HG03039 (cell line): Measurements from ENCODE around the gene RSPH1.

Experiments used
- ATAC-seq: cut with Tn5 transposase; IDR thresholded peaks from one replicate; pipeline ENCODE4 v1.9.1; 2021; ENCODE audit warnings: mild to moderate bottlenecking, moderate library complexity; ENCODE audit not compliant: unreplicated experiment

RSPH1 gene

DNA sequence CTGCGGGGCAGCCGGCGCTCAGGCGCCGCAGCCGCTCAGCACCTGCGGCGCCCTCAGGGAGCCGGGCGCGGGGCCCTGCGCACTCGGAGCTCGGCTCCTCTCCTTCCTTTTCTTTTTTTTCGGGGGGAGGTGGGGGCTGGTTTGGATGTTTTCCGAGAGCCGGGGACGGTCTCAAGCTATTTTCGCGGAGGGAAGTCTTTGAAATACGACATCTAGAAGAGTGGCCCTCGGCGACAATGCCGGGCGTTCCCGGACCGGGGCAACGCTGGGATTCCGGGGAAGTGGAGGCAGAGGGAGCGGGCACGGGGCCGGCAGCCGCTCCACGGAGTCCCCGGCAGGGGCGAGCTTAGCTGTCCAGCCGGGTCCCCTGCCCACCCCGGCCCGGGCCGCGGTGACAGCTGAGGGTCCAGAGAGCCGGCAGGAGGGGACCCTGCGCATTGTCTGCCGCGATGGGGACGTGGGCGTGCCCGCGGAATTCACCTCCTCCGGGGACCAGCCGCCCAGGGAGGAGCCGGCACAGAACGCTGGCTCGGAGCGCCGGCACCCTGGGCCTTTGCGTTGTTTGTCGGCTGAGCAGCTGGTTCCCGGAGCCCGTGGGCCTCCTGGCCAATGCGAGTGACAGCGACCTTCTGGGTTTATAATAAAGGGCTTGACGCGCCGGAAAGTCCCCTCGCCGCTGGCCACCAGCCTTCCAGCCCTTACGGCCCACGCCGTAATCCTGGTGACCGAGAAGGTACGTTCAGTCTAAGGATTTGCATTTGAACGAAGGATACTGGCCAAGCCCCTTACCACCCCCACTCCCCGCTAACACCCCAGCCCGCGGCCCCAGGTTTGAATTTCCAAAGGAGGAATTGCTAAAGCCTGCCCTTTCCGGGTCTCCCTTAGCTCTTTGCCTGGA is 18.2 kb upstream of the RSPH1 start:
- ATAC-seq: peak; percentile 42

DNA sequence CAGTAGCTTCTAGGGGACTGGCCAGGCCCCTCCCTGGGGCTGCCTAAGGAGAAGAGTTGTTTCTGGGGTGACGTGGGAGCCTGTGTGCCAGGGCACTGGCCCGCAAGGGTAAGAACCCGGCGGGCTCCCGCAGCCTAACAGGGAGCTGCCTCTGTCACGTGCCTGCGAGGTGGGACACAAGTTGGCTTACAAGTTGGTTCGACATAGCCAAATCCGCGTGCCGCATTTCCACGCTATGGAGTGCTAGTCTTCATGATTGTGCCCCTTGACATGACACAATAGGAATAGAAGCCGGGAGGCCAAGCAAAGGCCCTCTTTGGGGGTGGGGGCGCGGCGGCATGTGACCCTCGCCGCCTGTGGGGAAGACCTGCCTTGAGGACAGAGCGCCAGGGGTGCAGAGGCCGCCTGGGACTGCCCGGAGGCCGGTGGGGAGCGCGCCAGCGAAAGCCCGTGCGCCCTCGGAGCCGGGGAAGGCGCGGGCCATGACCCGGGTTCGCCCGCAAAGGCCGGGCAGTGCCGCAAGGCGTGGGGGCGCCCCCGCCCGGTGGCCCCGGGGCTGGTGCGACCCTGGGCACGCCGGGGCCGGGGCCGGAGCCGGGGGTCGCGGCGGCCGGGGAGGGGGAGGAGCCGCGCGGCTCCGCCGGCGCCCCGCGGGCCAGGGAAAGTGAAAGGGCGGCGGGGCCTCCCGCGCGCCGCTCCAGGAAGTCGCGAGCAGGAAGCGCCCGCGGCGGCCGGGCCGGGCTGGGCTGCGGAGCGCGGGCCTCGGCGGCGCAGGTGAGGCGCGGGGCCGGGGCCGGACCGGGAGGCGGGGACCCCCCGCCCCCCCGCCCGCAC is 17.3 kb upstream of the RSPH1 start, which contains the start of gene SLC37A1:
SLC37A1 (plus strand) TSS at position 702 of the 834 bp plus-strand sequence. CDS start 4,603 bp downstream, outside the sequence.
- ATAC-seq: no peak

DNA sequence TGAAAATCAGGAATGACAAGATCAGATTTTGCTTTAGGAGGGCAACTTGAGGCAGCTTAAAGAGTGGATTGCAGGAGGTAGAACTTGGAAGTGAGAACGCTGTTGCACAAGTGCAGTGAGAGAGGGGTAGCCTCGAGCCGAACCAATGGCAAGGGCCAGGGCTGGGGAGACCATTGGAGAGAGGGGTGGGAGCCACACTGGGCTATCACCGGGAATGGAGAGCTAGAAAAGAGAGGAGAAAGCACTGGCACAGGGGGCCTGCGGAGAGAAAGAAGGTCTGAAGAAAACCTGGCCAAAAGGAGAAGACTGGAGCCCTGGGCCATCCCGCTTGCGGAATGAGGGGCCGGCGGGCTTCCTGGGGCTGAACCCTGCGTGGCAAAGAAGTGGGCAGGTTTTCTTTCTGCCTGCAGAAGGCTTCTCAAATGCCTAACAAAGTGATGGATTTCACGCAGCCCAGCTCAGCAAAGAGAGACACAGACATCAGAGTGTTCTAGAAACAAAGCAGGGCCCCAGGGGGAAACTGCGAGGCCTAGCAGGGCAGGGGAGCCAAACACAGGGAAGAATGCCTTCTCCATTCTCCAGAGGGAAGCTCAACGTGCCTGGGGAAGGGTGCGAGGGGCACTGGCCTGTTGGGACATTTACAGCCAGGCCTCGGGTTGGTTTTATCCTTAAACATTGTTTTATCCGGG is 16.5 kb upstream of the RSPH1 start:
- ATAC-seq: no peak

DNA sequence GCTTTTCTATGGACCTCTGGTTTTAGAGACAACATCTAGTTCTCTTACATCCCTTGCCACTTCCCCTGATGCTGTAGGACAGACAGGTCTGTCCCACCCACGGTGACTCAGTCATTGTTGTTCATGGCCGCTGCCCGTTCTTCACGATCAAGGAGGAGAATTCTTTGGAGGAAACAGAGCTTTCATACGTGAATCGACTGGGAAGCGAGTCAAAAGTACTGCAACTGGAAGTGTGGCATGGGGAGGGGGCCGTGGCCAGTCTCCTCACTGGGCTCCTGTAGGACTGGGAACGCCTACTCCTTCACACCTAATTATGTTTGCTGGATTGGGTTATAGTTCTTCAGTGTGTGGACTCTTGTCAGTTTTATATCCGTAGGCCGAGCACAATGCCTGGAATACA is 13.2 kb upstream of the RSPH1 start:
- ATAC-seq: no peak

DNA sequence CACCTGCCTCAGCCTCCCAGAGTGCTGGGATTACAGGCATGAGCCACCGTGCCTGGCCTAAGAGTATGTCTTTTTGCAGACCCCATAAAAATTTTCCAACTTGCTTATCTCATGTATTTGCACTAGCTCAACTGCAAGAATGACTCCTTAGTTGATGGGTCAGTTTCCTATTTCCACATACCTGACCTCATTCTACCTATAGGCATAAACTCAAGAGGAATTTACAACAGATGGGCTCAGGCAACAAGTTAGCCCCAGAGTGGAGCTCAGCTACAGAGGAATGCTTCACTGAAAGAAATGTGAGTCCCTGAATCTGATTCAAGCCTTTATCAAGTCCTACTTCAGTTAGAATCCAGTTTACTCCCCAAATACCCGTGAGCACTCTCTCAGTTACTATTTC is 12.3 kb upstream of the RSPH1 start:
- ATAC-seq: no peak

DNA sequence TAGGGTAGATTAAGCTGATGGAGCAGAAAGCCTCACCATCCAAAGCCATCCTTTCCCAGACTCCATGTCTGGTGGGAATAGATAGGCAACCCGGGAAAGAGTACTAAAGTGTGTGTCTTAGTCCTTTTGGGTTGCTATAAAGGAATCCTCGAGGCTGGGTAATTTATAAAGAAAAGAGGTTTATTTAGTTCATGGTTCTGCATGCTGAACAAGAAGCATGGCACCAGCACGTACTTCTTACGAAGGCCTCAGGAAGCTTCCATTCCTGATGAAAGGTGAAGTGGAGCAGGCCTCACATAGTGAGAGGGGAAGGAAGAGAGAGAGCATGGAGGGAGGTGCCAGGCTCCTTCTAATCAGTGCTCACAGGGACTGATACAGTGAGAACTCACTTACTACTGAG is 11.4 kb upstream of the RSPH1 start:
- ATAC-seq: no peak

DNA sequence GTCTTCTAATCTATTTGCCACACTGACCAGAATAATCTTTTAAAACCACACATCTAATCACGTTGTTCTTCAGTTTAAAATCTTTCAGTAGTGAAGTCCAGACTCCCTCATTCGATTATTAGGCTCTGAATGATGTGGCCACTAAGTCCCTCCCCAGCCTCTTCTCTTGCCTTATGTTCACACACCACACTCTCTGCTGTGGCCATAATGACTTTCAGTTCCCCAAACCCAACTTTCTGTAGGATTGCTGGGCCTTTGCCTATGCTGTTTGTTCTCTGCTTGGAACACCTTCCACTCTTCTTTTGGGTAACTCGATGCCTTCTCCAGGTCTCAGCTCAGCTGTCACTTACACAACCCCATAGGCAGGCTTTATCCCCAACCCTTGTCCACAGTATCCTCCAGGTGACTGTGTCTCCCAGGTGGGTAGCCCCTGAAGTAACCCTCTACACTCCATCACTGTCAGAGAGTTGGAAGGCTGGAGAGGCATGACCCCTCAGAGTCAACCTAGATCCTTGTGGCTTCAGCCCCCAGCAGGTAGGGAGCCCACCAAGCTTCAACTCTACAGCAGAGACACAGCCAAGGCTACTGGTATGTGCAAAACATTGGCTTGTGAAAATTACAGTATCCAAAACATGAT is 9.2 kb upstream of the RSPH1 start:
- ATAC-seq: peak; percentile 54

DNA sequence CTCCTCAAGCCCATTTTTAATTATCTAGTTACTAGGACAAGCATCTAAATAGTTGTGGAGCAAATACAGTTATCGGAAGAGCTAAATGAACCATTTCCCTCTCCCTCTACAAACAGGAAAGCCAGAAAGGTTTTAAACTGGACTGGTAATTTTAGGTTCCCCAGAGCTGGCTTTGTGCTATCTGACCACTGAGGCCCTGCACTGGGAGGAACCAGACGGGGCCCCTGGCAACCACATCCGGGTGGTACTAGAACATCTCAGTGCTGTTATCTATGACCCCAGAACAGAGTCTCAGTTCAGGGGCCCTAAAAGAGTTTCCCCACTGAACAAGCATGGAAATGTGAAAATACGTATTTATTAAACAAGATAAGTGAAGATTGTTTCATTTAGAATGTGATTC is 7.7 kb upstream of the RSPH1 start:
- no peak for ATAC-seq

DNA sequence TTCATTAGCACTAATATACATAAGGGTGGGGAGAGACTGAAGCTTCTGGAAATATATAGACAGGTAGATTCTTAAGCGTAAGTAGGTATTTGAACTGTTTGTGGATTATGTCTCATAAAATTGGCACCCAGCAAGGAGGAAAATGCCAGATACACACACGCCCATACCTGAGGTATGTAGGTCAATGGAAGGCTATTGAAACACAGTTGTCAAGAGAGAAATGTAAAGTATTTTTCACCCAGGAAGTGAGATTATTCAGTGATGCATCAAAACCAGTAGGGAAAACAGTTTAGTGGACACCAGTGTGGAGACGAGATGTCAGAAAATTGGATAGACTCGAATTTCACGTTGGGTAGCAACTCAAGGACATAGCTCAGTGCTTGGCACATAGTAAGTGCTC is 4.7 kb upstream of the RSPH1 start:
- no peak for ATAC-seq

DNA sequence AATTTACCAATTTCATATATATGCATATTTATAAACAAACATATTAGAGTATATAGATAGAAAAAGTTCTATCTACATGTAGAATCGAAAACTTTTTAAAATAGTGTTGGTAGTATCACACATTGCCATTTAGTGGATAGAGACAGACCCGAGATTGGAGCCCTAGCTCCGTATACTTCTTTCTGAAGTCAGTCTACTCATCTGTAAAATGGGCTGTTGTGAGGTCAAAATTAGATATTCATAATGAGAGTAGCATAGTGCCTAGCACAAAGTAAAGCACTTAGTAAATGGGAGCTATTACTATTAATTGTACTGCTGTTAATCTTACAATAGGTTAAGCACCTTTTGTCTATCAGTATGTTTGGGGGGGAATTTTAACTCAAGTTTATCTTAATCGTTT is 4.2 kb upstream of the RSPH1 start:
- no peak for ATAC-seq

DNA sequence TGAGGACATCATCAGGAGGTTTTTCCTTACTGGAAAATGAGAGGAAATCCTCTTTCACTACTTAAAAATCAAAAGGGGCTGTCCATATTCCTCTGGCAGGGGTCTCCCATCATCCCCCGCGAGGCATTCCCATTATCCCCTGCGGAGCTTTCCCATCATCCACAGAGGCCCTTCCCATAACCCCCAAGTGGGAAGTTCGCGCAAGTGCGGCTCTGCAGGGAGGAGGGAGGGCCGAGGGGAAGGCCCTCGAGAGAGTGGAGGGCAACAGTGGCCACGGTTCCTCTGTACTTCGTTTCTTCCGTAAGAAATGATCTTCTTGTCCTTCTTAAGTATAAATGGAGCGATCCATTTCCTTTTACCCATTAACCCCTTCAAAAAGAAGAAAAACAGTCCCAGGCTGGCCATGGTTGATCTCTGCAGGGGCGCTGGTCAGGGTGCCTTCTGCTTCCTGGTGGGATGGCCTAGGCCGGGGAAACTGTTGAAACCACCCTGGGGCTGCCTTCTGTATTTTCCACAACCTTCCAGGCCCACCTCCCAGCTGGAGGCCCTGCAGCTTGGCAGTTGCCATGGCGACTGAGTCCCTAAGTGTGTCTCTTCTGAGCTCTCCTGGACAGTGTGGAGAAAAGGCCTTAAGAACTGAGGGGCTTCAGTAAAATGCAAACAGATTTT is 3.6 kb upstream of the RSPH1 start:
- ATAC-seq: no peak

DNA sequence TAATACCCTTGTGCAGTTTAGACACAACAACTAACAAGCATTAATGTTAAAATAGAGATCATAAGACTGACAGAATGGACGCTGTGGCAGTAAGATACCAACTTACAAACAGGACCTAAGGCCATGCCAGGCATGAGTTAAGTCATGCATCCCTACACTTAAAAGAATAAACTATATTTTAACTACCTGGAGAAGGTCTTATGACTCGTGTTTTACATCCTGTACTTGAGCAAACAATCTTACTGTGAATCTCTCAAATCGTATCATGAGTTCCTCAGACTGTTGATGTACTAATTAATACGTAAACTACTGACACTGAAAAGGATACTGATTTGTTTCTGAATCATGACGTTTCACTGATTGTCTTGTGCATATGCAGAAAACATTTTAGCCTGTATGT is 2.0 kb upstream of the RSPH1 start:
- no peak for ATAC-seq

DNA sequence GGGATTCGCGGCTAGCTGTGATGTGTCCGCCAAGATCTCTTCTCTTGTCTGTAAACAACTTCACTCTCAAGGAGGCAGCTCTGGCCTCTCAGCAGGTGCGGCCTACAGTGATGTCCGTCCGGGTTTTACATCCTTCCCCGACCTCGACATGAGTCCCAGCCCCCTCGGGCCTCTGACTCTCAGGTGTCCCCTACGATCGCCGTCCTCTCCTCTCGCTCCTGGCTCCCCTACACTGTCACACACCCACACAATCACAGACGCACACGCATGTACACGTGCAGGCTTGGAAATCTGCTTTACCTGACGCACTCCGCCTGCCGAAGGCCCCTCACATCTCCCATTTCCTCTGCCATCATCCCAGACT is 797 bp upstream of the RSPH1 start:
- no peak for ATAC-seq

DNA sequence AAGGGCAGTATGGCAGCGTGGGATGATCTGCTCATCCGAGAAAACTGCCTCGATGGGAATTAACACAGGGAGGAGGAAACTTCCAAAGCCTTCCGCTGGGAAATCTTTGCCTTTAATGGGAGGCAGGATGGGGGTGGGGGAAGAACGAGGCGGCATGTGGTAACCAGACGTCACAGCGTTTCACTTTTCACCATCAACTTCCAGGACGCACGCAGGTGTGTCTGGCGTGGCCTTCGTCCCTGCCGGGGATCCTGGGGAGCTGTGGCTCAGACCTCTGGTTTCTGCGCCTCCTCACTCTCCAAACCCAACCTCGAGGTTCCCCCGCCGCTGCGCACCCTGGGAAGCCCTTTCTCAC is 282 bp downstream of the RSPH1 start:
- no peak for ATAC-seq

DNA sequence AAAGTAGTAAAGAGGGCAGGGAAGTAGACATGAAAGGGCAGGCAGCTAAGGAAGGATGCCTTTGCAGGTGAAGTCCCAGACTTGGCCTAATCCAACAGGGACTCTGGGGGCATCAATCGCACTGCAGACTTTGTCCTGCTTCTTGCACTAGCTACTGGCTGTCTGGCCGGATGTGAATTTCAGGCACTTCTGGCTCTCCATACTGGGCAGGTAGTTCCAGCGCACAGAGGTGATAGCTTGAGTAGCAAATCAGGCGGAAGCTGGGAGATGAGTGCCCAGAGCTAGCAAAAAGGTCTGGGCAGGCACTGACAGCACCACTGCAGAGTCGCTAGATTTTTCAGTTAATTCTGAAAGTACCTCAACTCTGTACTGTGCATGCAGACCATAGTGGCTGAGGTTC is 997 bp downstream of the RSPH1 start:
- ATAC-seq: no peak

DNA sequence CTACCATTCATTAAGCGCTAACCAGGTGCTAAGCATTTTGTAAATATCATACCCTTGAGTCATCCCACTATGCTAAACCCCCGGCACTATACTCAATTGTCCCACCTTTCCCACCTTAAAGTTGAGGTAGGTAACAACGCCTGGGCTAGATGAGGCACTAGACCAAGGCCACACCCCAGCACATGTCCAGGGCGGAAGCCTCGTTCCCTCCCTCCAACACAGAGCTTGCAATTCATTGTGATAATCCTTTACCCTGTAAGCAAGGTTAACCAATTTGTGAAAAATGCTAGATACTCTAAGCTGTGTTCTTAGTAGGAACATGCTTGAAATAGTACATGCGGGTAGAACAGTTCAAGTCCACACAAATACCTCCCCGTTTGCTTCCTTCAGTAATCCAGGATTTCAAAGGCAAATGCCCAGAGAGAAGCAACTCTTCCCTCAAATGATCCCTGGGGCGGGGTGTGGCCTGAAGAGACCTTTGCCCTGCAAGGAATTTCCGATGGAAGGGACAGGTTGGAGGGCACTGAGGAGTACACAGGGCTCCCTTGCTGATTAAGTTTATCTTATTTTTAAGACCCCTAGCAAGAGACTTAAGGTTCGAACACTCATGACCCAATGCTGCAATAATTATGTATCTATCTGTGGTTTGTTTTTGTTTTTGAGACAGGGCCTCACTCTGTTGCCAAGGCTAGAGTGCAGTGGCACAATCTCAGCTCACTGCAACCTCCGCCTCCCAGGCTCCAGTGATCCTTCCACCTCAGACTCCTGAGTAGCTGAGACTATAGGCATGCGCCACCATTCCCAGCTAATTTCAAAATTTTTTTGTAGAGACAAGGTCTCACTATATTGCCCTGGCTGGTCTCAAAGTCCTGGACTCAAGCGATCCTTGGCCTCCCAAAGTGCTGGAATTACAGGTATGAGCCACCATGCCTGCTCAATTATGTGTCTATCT is 2.6 kb downstream of the RSPH1 start:
- ATAC-seq: no peak

DNA sequence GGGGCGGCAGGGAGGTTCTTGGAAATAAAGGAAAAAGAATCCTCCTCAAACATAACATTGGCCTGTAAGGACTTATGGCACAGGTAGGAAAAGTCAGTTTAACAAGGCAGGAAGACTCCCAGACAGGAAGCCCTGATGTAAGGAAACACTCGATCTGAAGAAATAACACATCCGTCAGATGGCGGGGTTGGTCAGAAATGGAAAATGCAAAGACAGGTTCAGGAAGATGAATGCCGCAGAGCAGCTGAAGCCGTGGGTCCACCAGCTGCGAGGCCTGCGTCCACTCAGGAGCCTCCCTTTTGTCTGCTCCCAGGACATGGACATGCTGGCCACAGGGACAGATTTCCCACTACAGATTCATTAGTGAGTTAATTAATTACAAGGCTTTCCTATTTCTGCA is 3.8 kb downstream of the RSPH1 start:
- ATAC-seq: no peak

DNA sequence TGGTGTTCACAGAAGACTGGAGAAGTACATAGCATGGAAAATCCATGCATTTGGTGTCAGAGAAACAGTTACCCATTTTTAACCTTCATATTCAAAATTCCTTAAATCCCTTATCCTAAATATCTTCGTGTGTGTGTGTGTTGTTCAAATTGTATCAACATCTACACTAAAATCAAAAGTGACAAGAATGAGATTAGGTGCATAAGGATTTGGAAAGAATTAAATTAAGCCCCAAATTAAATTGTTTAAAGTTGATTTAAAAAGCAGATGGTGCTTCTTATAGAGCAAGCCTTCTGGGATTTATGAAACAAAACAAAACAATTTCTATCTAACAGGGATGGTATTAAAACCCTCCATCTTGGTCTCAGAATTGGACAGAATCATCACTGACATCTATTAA is 4.7 kb downstream of the RSPH1 start:
- no peak for ATAC-seq

DNA sequence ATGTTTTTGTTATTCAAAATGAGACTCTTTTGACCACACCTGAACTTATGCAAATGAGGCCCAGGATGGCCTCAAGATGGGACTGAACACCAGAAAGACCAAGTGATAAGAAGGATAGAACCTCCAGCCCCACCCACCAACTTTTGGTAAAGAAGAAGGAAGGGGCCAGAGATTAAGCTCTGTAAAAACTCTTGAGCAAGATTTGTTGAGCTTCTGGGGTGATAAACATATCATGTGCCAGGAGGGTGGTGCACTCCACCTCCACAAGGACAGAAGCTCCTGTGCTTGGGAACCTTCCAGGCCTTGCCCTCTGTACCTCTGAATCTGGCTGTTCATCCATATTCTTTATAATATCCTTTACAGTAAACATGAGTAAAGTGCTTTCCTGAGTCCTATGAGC is 5.3 kb downstream of the RSPH1 start:
- ATAC-seq: no peak
